ENCODE data around the gene CAPN10.

GRCh38 chr2:240622531-240623235, 36.1 kb downstream of the CAPN10 start:
- no peak for TF ChIP-seq CTCF (IDR thresholded peaks at IDR 0.05)
- TF ChIP-seq POLR2A (IDR thresholded peaks at IDR 0.05) = no peak
